Stimulated activated naive CD4-positive, alpha-beta T cell (primary cell): ENCODE measurements around the gene TSSC4.

Source experiments
- DNase-seq, 6 experiments: peaks; one replicate each; lab custom pipeline; 2025; lab: John Stamatoyannopoulos, UW

Gene TSSC4

GRCh38 chr11:2386591-2386990 lies 14.0 kb upstream of the TSSC4 start:
- DNase-seq, result no peak

DNA sequence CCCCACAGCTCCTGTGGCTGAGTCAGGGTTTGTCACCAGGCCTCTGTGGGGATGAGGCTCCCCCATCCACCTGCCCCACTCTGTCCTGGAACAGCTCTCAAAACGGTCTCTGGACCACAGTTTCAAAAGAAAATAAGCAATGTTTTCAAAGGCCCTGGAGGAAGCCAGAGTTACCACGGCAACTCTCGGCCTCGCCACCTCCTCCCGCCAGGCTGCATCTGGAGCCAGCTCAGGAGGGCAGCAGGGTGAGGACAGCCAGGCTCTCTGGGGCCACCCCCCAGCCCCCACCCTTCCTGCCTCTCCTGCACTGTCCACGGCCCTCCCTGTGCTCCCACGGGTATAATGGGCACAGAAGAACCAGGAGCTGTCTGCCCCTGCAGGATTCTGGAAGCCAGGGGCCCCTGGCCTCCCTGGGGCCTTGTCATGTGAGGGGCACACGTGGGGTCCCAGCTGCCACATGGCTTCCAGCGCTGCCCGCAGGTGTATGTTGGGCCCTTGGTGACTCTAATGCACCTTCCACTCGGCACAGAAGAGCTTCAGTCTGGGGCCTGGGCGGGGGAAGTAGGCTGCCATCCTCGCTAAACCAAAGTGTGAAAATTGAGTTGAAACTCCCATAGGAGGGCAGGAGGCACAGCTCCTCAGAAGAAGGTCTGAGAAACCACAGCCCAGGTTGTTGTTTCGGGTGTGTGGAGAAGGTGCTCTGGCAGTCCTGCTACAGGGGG lies 13.1 kb upstream of the TSSC4 start:
- no peak for DNase-seq

DNA sequence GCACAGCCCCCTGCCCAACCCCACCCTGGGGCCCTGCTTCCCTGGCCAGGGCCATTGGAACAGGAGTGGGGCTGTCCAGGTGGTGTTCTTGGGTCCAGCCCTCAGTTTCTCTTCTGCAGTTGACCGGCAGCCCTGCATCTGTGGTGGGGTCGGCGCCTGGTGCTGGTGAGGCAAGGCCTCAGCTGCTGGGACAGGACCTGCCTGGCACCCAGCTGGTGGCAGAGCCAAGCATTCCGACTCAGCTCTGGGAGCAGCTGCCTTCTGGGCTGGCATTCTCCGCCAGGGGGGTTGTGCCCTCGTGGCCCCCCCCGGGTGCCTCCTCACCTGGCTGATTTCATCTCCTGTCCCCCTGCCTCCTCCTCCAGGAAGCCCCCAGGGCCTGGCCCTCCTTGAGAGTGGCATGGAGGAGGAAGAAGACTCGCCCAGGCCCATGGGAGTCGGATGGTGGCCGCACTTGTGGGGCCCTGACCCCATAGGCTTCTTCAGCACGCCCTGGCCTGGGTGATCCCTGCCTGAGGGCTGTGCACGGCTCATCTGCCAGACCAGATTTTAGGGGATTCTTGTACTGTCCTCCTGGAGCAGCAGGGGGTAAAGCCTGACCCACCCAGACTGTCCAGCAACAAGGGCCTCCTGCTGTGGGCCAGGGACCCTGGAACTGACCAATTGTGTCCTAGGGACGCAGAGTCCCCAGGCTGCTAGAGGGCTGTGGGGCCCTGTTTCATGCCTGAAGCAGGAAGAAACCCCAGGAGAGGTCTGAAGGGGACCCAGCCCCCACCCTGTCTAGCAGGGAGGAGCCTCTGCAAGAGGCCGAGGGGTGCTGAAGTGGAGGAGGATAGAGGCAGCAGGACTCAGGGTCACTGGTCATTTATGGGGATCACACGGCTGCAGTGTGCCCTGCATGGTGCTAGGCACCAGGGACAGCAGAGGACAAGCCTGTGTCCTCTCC lies 11.8 kb upstream of the TSSC4 start:
- DNase-seq, result no peak

DNA sequence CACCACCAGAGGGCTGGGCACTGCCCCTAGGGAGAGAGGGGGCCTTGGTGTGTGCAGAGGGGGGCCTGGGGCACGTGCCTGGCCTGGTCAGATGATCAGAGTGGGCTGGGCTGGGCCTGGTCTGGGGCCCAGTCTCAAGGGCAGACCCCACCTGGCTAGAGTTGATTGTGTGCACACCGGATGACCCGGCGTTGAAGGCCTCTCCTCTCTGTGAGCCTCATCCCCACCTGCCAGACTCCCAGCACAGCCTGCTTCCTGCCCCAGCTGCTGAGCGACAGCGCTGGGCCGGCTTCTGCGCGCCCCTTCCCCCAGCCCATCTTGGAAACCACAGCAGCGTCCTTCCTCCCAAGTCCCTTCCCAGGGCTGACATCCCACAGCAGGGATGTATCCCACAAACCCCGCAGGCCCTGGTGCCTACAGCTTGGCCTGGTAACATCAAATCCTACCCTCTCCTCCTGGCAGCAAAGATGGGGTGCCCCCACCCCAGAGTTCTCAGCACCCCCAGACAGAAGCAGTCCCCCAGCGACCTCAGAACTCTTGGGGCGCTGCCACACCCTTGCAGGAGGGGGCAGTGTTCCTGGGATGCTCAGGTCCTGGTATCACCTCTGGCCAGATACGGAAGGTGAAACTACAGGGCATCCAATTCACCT lies 11.0 kb upstream of the TSSC4 start:
- no peak for DNase-seq

GRCh38 chr11:2390091-2390724 lies 10.3 kb upstream of the TSSC4 start:
- DNase-seq, result no peak

GRCh38 chr11:2390725-2391151 lies 9.8 kb upstream of the TSSC4 start:
- DNase-seq, result no peak

DNA sequence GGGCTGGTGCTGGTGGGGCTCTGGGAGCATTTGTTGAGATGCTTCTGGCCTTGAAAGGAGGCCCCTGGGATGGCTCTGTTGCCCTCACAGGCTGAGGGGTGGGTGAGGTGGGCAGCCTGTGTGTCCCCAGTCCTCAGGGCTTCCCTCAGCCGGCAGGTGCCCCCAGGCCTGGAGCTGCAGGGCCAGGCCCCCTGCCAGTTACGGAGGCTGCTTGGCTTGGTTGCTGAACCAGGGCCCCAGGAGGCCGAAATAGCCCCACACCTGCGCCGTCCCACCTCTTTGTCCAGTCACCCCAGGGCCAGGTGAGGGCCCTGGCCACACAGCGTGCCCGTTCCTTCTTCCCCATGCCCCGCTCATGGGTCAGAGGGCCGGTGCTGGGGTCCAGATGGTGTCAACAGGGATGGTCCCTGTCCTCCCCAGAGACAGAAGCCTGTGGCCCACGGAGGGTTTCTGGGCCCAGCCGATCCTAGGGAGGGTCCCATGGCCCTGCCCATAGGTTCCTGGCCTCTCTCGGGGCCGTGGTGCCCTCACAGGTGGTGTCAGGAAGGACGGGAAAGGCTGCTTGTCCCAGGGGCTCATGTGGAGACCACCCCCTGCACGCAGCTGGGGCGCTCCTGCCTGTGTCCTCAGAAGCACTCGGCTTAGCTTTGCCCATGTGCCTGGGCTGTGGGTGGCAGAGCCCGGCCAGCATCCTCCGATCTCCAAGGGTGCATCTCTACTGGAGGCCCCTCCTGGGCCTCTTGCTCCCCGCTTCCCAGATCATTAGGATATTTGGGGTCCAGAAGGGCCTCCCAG lies 9.2 kb upstream of the TSSC4 start:
- DNase-seq, result no peak

- no peak for DNase-seq
Observed at GRCh38 chr11:2392241-2392959, 8.2 kb upstream of the TSSC4 start.

DNA sequence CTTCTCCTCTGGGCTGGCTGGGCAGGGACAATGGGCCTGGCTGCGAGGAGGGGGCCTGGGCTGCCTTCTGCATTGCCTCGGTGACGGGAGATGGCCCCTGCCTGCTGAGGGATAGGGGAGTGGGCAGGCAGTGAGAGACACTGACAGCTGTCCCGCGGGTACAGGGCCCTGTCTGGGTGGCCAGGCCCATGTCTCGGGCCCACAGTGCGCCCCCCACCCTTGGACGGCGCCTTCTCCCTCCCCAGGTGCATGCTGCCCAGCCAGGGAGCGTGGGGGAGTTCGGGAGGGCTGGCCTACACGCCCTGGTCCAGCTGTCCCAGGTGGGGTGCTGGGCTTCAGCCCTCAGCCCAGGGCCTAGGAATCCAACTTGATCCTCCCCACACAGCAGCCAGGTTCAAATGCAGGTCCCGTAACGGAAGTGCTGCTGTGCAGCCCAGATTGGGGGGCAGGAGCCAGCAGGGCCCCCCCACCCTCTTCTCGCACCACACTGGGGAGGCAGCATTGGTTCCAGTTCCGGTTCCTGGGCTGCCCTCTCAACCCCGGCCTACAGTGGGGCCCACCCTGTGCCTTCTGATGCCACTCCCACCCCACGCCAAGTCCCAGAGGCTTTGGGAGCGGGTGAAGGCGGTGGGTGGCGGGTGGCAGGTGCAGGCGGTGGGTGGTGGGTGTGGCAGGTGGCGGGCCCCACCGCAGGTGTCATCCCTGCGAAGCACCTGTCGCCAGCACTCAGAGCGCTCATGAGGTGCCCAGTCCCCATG lies 7.3 kb upstream of the TSSC4 start:
- no peak for DNase-seq

GRCh38 chr11:2393941-2394817 lies 6.4 kb upstream of the TSSC4 start:
- DNase-seq, result no peak

DNA sequence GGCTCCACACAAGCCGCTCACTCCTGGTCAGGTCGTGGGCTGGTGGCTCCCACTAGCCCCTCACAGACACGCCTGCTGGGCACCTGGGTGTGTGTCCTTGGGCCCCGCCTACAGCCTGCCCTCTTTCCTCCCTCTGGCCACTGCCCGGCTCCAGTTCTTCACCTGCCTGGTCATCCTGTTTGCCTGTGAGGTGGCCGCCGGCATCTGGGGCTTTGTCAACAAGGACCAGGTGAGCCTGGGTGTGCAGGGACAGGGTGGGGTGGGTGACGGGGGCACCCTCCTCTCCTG lies 5.8 kb upstream of the TSSC4 start:
- no peak for DNase-seq

DNA sequence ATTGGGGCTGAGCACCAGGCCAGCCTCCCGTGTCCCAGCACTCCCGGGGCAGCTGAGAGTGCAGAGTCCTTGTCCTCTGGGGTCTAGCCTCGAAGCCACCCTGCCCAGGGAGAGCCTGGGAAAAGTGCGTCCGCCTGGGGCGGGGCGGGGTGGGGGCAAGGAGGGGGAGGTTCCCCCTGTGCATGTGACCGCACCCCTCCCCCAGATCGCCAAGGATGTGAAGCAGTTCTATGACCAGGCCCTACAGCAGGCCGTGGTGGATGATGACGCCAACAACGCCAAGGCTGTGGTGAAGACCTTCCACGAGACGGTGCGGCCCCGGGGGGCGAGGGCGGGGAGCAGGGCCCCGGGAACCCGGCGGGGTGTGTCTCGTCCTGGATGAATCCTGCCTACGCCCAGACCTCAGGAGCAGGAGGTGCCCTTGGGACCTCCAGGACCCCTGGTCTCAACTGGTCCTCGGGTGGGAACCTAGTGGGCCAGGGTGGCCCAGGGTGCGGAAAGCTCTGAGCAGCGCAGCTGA lies 5.3 kb upstream of the TSSC4 start:
- DNase-seq, result no peak

DNA sequence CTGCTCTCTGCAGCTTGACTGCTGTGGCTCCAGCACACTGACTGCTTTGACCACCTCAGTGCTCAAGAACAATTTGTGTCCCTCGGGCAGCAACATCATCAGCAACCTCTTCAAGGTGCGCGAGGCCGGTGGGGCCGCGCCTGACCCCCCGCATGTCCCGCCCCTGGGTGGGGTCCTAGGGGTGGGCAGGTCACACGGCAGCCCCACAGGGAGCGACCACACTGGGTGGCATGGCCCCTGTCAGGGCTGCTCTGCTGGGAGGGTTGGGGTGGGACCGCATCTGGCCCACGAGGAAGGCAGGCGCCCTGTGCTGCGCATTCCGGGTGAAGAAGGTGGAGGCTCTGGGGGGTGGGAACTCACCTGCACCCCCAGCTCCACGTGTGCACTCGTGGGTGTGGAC lies 4.7 kb upstream of the TSSC4 start:
- no peak for DNase-seq

DNA sequence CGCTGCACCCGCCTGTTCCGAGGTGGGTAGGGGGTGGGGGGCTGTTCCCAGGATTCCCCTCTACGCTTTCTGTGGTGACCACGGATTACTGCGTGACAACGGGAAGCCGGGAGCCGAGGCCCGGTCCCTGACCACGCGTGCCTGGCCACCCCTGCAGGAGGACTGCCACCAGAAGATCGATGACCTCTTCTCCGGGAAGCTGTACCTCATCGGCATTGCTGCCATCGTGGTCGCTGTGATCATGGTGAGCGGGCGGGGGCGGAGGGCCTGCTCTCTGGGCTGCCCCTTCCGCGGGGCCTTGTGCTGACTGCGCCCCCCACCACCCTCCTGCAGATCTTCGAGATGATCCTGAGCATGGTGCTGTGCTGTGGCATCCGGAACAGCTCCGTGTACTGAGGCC lies 4.1 kb upstream of the TSSC4 start:
- no peak for DNase-seq

- no peak for DNase-seq
Observed at GRCh38 chr11:2397005-2397404, 3.5 kb upstream of the TSSC4 start.

DNA sequence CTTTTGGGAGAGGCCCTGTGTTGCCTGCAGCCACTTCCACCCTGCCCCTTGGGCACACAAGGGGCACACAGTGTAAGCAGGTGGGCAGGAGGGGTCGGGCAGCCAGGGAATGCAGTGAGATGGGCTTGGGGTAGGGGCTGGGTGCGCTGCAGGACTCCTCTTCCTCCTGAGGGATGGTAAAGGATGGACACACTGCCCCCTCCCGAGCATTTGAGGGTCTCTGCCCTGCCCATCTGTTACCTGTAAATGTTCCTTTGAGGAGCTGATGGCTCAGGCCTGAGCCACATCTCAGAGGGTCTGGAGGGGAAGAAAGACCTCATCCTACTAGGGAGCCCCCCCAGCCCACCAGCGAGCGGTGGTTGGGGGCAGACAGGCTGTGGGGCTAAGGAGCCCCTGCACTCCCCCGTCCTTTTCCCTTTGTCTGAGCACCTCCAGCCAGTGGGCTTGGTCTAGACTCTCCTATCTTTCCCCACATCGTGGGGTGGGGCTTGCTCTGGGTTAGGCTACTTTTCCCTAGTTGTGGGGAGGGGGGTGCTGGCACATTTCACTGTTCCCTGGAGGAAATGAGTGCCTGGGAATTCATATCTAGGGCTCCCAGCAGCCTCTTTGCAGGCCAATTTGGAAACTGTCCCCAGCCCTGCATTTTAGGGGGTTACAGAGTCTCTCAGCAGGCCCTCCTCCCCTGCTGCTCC lies 1.7 kb upstream of the TSSC4 start:
- DNase-seq, result no peak

DNA sequence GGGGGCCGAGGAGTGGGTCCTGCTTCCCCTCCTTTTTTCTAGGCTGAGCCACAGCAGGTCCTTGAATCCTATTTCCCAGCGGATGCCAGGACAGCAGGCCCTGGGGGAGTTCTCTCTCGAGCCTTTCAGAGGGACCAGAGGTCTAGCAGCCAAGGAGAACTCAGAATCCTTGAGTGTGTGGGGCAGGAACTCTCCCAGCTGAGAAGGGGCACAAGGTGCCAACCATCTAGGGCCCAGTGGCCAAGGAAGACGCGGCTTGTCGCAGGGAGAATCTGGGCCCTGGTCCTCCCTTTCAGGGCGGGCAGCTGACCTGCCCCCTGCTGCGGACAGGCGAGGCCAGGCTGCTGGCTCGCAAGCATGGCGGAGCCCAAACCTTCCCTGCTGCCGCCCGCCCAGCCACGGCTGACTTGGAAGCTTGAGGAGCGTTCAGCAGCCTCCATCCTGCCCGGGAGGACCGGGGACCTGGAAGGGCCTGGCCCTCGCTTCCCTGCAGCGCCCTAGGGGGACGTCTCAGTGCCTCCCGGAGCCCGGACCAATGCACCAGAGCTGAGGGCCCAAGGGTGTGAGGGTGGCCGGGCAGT lies 972 bp upstream of the TSSC4 start:
- no peak for DNase-seq
